ENCODE results near the gene FMNL2. TPM values are rescaled to one million over a fixed set of nuclear protein-coding genes. Genes with fewer than 3 reads are reported as not detected.

The FMNL2 gene
- total RNA-seq, 1 donor from 2014 or later, result 24.7 TPM

- Histone ChIP-seq H3K27me3 (ENCODE audit: control insufficient read depth, insufficient read depth, low read length) (no peaks in the 10 kb centered on the region), H3K4me3 (ENCODE audit: low read depth, low read length) (no peak overlapping the region), H3K36me3 (ENCODE audit: control insufficient read depth, insufficient read depth, low read length) (peaks cover 16% of the 10 kb centered on the region)
- FAIRE-seq (no peak), DNase-seq (ENCODE audit: low read depth) (no peak)
- TF ChIP-seq CTCF (IDR thresholded peaks at IDR 0.05; ENCODE audit: insufficient read depth, low read length, severe bottlenecking), result no peak
Measured at GRCh38 chr2:152626911-152627339, 292.0 kb downstream of the FMNL2 start.

GRCh38 chr2:152627351-152627957 is 292.5 kb downstream of the FMNL2 start:
- H3K27me3 ChIP-seq (ENCODE audit: control insufficient read depth, insufficient read depth, low read length), result no peaks in the 10 kb centered on the region
- H3K4me3 ChIP-seq (ENCODE audit: low read depth, low read length), result no peak overlapping the region
- peak; percentile 26 for DNase-seq (ENCODE audit: low read depth)
- peak; percentile 37 for TF ChIP-seq CTCF (IDR thresholded peaks at IDR 0.05; ENCODE audit: insufficient read depth, low read length, severe bottlenecking)
- FAIRE-seq, result no peak
- H3K36me3 ChIP-seq (ENCODE audit: control insufficient read depth, insufficient read depth, low read length), result peaks cover 15% of the 10 kb centered on the region

GRCh38 chr2:152629202-152629601 is 294.2 kb downstream of the FMNL2 start:
- no peak for DNase-seq (ENCODE audit: low read depth)
- FAIRE-seq, result no peak
- no peak overlapping the region for H3K4me3 ChIP-seq (ENCODE audit: low read depth, low read length)
- H3K36me3 ChIP-seq (ENCODE audit: control insufficient read depth, insufficient read depth, low read length), result peaks cover 10% of the 10 kb centered on the region
- H3K27me3 ChIP-seq (ENCODE audit: control insufficient read depth, insufficient read depth, low read length), result no peaks in the 10 kb centered on the region
- no peak for TF ChIP-seq CTCF (IDR thresholded peaks at IDR 0.05; ENCODE audit: insufficient read depth, low read length, severe bottlenecking)

GRCh38 chr2:152630466-152630865 is 295.5 kb downstream of the FMNL2 start:
- no peak overlapping the region for H3K4me3 ChIP-seq (ENCODE audit: low read depth, low read length)
- no peaks in the 10 kb centered on the region for H3K27me3 ChIP-seq (ENCODE audit: control insufficient read depth, insufficient read depth, low read length)
- no peak for FAIRE-seq
- no peak for DNase-seq (ENCODE audit: low read depth)
- H3K36me3 ChIP-seq (ENCODE audit: control insufficient read depth, insufficient read depth, low read length), result peaks cover 7% of the 10 kb centered on the region
- TF ChIP-seq CTCF (IDR thresholded peaks at IDR 0.05; ENCODE audit: insufficient read depth, low read length, severe bottlenecking), result no peak

DNA sequence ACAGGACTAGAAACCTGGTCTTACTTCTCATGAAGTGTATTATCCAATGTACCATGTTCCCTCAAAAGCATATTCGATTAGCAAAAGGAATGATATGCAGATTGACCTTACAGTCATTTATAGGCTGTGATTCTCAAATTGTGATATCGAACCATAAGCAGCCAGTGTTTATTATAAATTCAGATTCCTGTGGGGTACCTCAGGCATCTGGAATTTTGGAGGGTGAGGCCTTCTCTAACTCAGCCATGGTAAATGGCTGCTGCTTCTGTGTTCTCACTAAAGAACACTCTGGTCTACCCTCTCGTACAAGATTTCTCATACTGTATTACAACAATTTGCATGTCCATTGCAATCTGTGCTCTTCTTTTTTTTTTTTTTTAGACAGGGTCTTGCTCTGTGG is 297.8 kb downstream of the FMNL2 start:
- TF ChIP-seq CTCF (IDR thresholded peaks at IDR 0.05; ENCODE audit: insufficient read depth, low read length, severe bottlenecking), result no peak
- DNase-seq (ENCODE audit: low read depth), result no peak
- Histone ChIP-seq H3K4me3 (ENCODE audit: low read depth, low read length) (no peak overlapping the region), H3K27me3 (ENCODE audit: control insufficient read depth, insufficient read depth, low read length) (no peaks in the 10 kb centered on the region), H3K36me3 (ENCODE audit: control insufficient read depth, insufficient read depth, low read length) (peaks cover 12% of the 10 kb centered on the region)
- FAIRE-seq, result no peak
